ENCODE results near the gene TNIK.

- TF ChIP-seq CTCF (IDR thresholded peaks at IDR 0.05; ENCODE audit: poor library complexity, severe bottlenecking), result no peak
- no peak for TF ChIP-seq EP300 (conservative IDR thresholded peaks at IDR 0.05; ENCODE audit: poor library complexity, severe bottlenecking)
- no peak for TF ChIP-seq EZH2 (IDR thresholded peaks at IDR 0.05; ENCODE audit: borderline replicate concordance, insufficient read depth, low read length, poor library complexity, severe bottlenecking)
- TF ChIP-seq REST (IDR thresholded peaks at IDR 0.05; ENCODE audit: borderline replicate concordance), result no peak
- no peak for TF ChIP-seq SMC3 (conservative IDR thresholded peaks at IDR 0.05; ENCODE audit: poor library complexity)
Observed at GRCh38 chr3:171297207-171297606, 163.0 kb downstream of the TNIK start.
